Natural killer cell (primary cell): ENCODE measurements around the gene PPP2R5C. TPM values are rescaled to one million over a fixed set of nuclear protein-coding genes. Genes with fewer than 3 reads are reported as not detected.
"Not testable (repeated sequence)": the region's sequence is repeated elsewhere in the genome, so short reads cannot be mapped to it uniquely, and the experiment has no call there.

Experiments used
- ATAC-seq, 3 donors: fragments of 150-1000 bp in 2 of 3; fragments of 200-7000 bp in 1 of 3; cut with Tn5 transposase; 1 replicate in 1 of 3; 2 replicates in 2 of 3; pipeline ENCODE4 v1.10.0; 2021; ENCODE audit warnings: mild to moderate bottlenecking in 2 of 3, moderate library complexity in 2 of 3
- DNase-seq, 2 donors: peaks; one replicate each; pipeline versions ENCODE4 v3.0.0 to v3.0.0-alpha.2; 2013 to 2021; ENCODE audit warnings: mixed read lengths in 1 of 2
- H3K27ac ChIP-seq: one replicate; pipeline ENCODE4 v1.5.1; 2013; ENCODE audit warnings: mild to moderate bottlenecking, low read length
- H3K27me3 ChIP-seq: one replicate; pipeline ENCODE4 v1.6.1; 2013; ENCODE audit warnings: low read length; ENCODE audit not compliant: control insufficient read depth, insufficient read depth
- H3K36me3 ChIP-seq: one replicate; pipeline ENCODE4 v1.6.1; 2013; ENCODE audit warnings: low read length; ENCODE audit not compliant: control insufficient read depth, insufficient read depth
- H3K4me1 ChIP-seq: one replicate; pipeline ENCODE4 v1.6.1; 2013; ENCODE audit warnings: low read length; ENCODE audit not compliant: control insufficient read depth, insufficient read depth
- H3K4me3 ChIP-seq: one replicate; pipeline ENCODE4 v1.5.1; 2013; ENCODE audit warnings: low read length
- H3K9me3 ChIP-seq: one replicate; pipeline ENCODE4 v1.6.1; 2013; ENCODE audit warnings: low read length; ENCODE audit not compliant: control insufficient read depth, insufficient read depth
- H3K27ac Mint-ChIP-seq, 2 donors: one replicate each; pipeline ENCODE4 v1.8.0; 2022; ENCODE audit warnings: mild to moderate bottlenecking in 2 of 2, mixed read lengths in 2 of 2, moderate library complexity in 1 of 2
- H3K27me3 Mint-ChIP-seq, 2 donors: one replicate each; pipeline ENCODE4 v1.8.0; 2022; ENCODE audit warnings: low read depth in 2 of 2, mixed read lengths in 2 of 2
- H3K36me3 Mint-ChIP-seq: one replicate; pipeline ENCODE4 v1.8.0; 2022; ENCODE audit warnings: mixed read lengths
- H3K4me1 Mint-ChIP-seq, 2 donors: one replicate each; pipeline ENCODE4 v1.8.0; 2022; ENCODE audit warnings: mixed read lengths in 2 of 2
- H3K4me3 Mint-ChIP-seq: one replicate; pipeline ENCODE4 v1.8.0; 2022; ENCODE audit warnings: mild to moderate bottlenecking, moderate library complexity, mixed read lengths
- H3K9me3 Mint-ChIP-seq, 2 donors: one replicate each; pipeline ENCODE4 v1.8.0; 2022; ENCODE audit warnings: mixed read lengths in 2 of 2
- CTCF ChIP-seq: fragments of 200-600 bp; IDR thresholded peaks from one replicate; pipeline ENCODE4 v1.8.0; 2022; ENCODE audit warnings: antibody characterized with exemption
- WGBS: methylation state at CpG from one replicate; pipeline ENCODE4 v1.1.7; 2013; ENCODE audit warnings: missing lambda C conversion rate; ENCODE audit not compliant: insufficient coverage; 5-methylcytosine and 5-hydroxymethylcytosine counted together
- intact Hi-C: fragments of 100-400 bp; cut with micrococcal nuclease; formaldehyde crosslinking; loops from one replicate; pipeline ENCODE4 v1.14.2; 2022
- total RNA-seq, 4 donors: library from RNA; stranded (reverse); fragments of 120-200 nt in 1 of 4; gene quantifications; one replicate each; pipeline versions ENCODE4 v1.2.3 to v1.2.4, GENCODE V29; 2013 to 2022

Gene PPP2R5C
- total RNA-seq, 3 donors from 2014 or later (not counting 1 experiment from before 2014, with no cell fraction given), result 716 to 779 (median 736) TPM

GRCh38 chr14:101743701-101744100, 17.8 kb upstream of the PPP2R5C start:
- intact Hi-C loops, result no loop called here
- no peak overlapping the region for H3K27ac Mint-ChIP-seq
- peaks cover 8 to 10% of the 10 kb centered on the region in 2 donors for H3K27me3 Mint-ChIP-seq
- ATAC-seq (no peak), DNase-seq (no peak)
- peaks cover 8% of the 10 kb centered on the region for H3K36me3 Mint-ChIP-seq
- 92% methylated on average over 6 of the region's 6 CpGs for WGBS
- Histone ChIP-seq H3K4me1 (peaks cover 11% of the 10 kb centered on the region), H3K4me3 (no peak overlapping the region), H3K27ac (no peak overlapping the region), H3K9me3 (peaks cover 13% of the 10 kb centered on the region), H3K36me3 (no peaks in the 10 kb centered on the region), H3K27me3 (no peaks in the 10 kb centered on the region)
- peaks cover 0 to 7% of the 10 kb centered on the region in 2 donors for H3K9me3 Mint-ChIP-seq
- no peak for TF ChIP-seq CTCF
- no peak overlapping the region for H3K4me3 Mint-ChIP-seq
- H3K4me1 Mint-ChIP-seq, result peaks cover 18 to 27% of the 10 kb centered on the region in 2 donors

- not testable (repeated sequence) for H3K27ac Mint-ChIP-seq
These were observed 17.1 kb upstream of the PPP2R5C start for GRCh38 chr14:101744382-101744781.

GRCh38 chr14:101749756-101750155, 11.8 kb upstream of the PPP2R5C start:
- H3K4me3 ChIP-seq, H3K9me3 ChIP-seq, DNase-seq, H3K4me1 Mint-ChIP-seq, ATAC-seq, H3K4me3 Mint-ChIP-seq, H3K4me1 ChIP-seq, H3K27ac ChIP-seq, H3K36me3 ChIP-seq, H3K27ac Mint-ChIP-seq, intact Hi-C loops, H3K9me3 Mint-ChIP-seq: not testable (repeated sequence)
- H3K36me3 Mint-ChIP-seq, result peaks cover 10% of the 10 kb centered on the region
- H3K27me3 Mint-ChIP-seq, result peaks cover 16 to 20% of the 10 kb centered on the region in 2 donors
- peaks cover 15% of the 10 kb centered on the region for H3K27me3 ChIP-seq
- 78% methylated on average over 5 of the region's 5 CpGs for WGBS

More at GRCh38 chr14:101744382-101744781, 17.1 kb upstream of the PPP2R5C start:
- H3K36me3 ChIP-seq, H3K9me3 Mint-ChIP-seq, DNase-seq, H3K4me1 ChIP-seq, H3K27ac ChIP-seq, H3K27me3 ChIP-seq, H3K4me3 ChIP-seq, ATAC-seq, H3K36me3 Mint-ChIP-seq, H3K4me3 Mint-ChIP-seq, intact Hi-C loops: not testable (repeated sequence)
- H3K4me1 Mint-ChIP-seq, result peaks cover 11 to 20% of the 10 kb centered on the region in 2 donors
- H3K27me3 Mint-ChIP-seq, result peaks cover 11 to 16% of the 10 kb centered on the region in 2 donors
- WGBS, result 92% methylated on average over 6 of the region's 6 CpGs
- peaks cover 13% of the 10 kb centered on the region for H3K9me3 ChIP-seq

GRCh38 chr14:101754893-101755292, 6.6 kb upstream of the PPP2R5C start:
- Mint-ChIP-seq H3K4me1 (peaks cover 20 to 21% of the 10 kb centered on the region in 2 donors), H3K27ac (no peak overlapping the region), H3K36me3 (peaks cover 10% of the 10 kb centered on the region), H3K27me3 (peaks cover 0 to 12% of the 10 kb centered on the region in 2 donors), H3K4me3 (no peak overlapping the region), H3K9me3 (no peaks in the 10 kb centered on the region)
- Histone ChIP-seq H3K36me3 (no peaks in the 10 kb centered on the region), H3K27me3 (peaks cover 15% of the 10 kb centered on the region), H3K4me3 (no peak overlapping the region), H3K27ac (no peak overlapping the region), H3K4me1 (peaks cover 13% of the 10 kb centered on the region), H3K9me3 (no peaks in the 10 kb centered on the region)
- ATAC-seq (no peak), DNase-seq (no peak)
- intact Hi-C loops, result no loop called here
- TF ChIP-seq CTCF, result no peak
- 78% methylated on average over 3 of the region's 4 CpGs for WGBS
